HG03575 (cell line): ENCODE measurements around the gene AP2A2.

Experiments used
- ATAC-seq: cut with Tn5 transposase; IDR thresholded peaks from one replicate; pipeline ENCODE4 v1.9.1; 2021; ENCODE audit not compliant: unreplicated experiment, insufficient number of reproducible peaks, low FRiP score; ENCODE audit errors: extremely low read depth

The AP2A2 gene

GRCh38 chr11:897253-898142 is 28.2 kb upstream of the AP2A2 start:
- no peak for ATAC-seq

GRCh38 chr11:898143-898511 is 27.5 kb upstream of the AP2A2 start:
- no peak for ATAC-seq

- ATAC-seq, result no peak
Measured at GRCh38 chr11:898540-899190, 27.0 kb upstream of the AP2A2 start.

- no peak for ATAC-seq
Measured at GRCh38 chr11:899724-900123, 25.9 kb upstream of the AP2A2 start.

- ATAC-seq, result no peak
Measured at GRCh38 chr11:900545-900944, 25.1 kb upstream of the AP2A2 start.

- no peak for ATAC-seq
Measured at GRCh38 chr11:901452-902061, 24.1 kb upstream of the AP2A2 start.

GRCh38 chr11:904380-904779 is 21.3 kb upstream of the AP2A2 start:
- no peak for ATAC-seq

GRCh38 chr11:905952-906351 is 19.7 kb upstream of the AP2A2 start:
- no peak for ATAC-seq

- no peak for ATAC-seq
Measured at GRCh38 chr11:907668-908067, 18.0 kb upstream of the AP2A2 start.

GRCh38 chr11:908273-908672 is 17.4 kb upstream of the AP2A2 start:
- no peak for ATAC-seq

- ATAC-seq, result no peak
Measured at GRCh38 chr11:909406-909805, 16.3 kb upstream of the AP2A2 start.

GRCh38 chr11:910044-910588 is 15.6 kb upstream of the AP2A2 start:
- ATAC-seq, result no peak

GRCh38 chr11:910589-911030 is 15.1 kb upstream of the AP2A2 start, which contains the start of gene CHID1:
CHID1 (minus strand) TSS chr11:910810; CDS start chr11:904816, 5,994 bp downstream.
- no peak for ATAC-seq

- ATAC-seq, result no peak
Measured at GRCh38 chr11:911031-911889, 14.4 kb upstream of the AP2A2 start.

- ATAC-seq, result no peak
Measured at GRCh38 chr11:911890-912219, 13.8 kb upstream of the AP2A2 start.

- ATAC-seq, result no peak
Measured at GRCh38 chr11:912266-912665, 13.4 kb upstream of the AP2A2 start.

GRCh38 chr11:913043-913442 is 12.6 kb upstream of the AP2A2 start:
- ATAC-seq, result no peak

- no peak for ATAC-seq
Measured at GRCh38 chr11:914204-914603, 11.5 kb upstream of the AP2A2 start.
